PC-9 (cell line): ENCODE data around the gene VPS39. TPM values are rescaled to one million over a fixed set of nuclear protein-coding genes. Genes with fewer than 3 reads are reported as not detected.

Source experiments
- BruUV-seq: library from RNA; stranded (reverse); fragments of 400-500 nt; replicated peaks from 2 replicates; lab custom pipeline; 2021; lab: Mats Ljungman, UMichigan
- CTCF ChIA-PET: fragments of 300-600 bp; sonication (Branson Sonifier 250); formaldehyde crosslinking; loops from one replicate; lab custom pipeline; 2022; ENCODE audit warnings: antibody characterized with exemption; lab: Charles Lee
- POLR2A ChIA-PET: fragments of 300-600 bp; sonication (Branson Sonifier 250); formaldehyde crosslinking; loops from one replicate; lab custom pipeline; 2022; ENCODE audit warnings: antibody characterized with exemption; ENCODE audit not compliant: unreplicated experiment; lab: Charles Lee
- DNase-seq, 2 experiments: peaks; one replicate each; pipeline versions ENCODE4 v3.0.0 to v3.0.0-alpha.2; 2015 to 2022; ENCODE audit warnings: mixed read lengths in 1 of 2
- H2AFZ ChIP-seq: fragments of 200-600 bp; sonication (generic); 2 replicates; pipeline ENCODE4 v1.8.1; 2017; ENCODE audit warnings: antibody characterized with exemption
- H3F3A ChIP-seq: fragments of 200-600 bp; sonication (generic); 2 replicates; pipeline ENCODE4 v1.8.1; 2017; ENCODE audit warnings: antibody characterized with exemption, mild to moderate bottlenecking, low read depth; ENCODE audit not compliant: insufficient read depth
- H3K27ac ChIP-seq: fragments of 200-600 bp; sonication (generic); 2 replicates; pipeline ENCODE4 v1.6.1; 2016; ENCODE audit warnings: mixed run types
- H3K27me3 ChIP-seq: fragments of 200-600 bp; sonication (generic); 2 replicates; pipeline ENCODE4 v1.6.1; 2016; ENCODE audit warnings: low read depth, mixed run types; ENCODE audit not compliant: insufficient read depth
- H3K36me3 ChIP-seq: fragments of 200-600 bp; sonication (generic); 2 replicates; pipeline ENCODE4 v1.6.1; 2016; ENCODE audit warnings: low read depth, mixed run types
- H3K4me1 ChIP-seq: fragments of 200-600 bp; sonication (generic); replicated peaks from 2 replicates; pipeline ENCODE4 v1.6.1; 2016; ENCODE audit warnings: mixed run types; ENCODE audit not compliant: insufficient read depth
- H3K4me2 ChIP-seq: fragments of 200-600 bp; sonication (generic); 2 replicates; pipeline ENCODE4 v1.6.1; 2017; ENCODE audit warnings: mixed run types
- H3K4me3 ChIP-seq: fragments of 200-600 bp; sonication (generic); 2 replicates; pipeline ENCODE4 v1.6.1; 2016; ENCODE audit warnings: mixed run types
- H3K79me2 ChIP-seq: fragments of 200-600 bp; sonication (generic); 2 replicates; pipeline ENCODE4 v1.6.1; 2017; ENCODE audit warnings: low read depth, mixed run types
- H3K9me2 ChIP-seq: fragments of 200-600 bp; sonication (generic); 2 replicates; pipeline ENCODE4 v1.8.1; 2017; ENCODE audit warnings: mild to moderate bottlenecking; ENCODE audit not compliant: insufficient read depth
- H3K9me3 ChIP-seq: fragments of 200-600 bp; sonication (generic); 2 replicates; pipeline ENCODE4 v1.8.1; 2016; ENCODE audit warnings: low read depth; ENCODE audit not compliant: insufficient read depth
- H4K20me1 ChIP-seq: fragments of 200-600 bp; sonication (generic); 2 replicates; pipeline ENCODE4 v1.8.1; 2017; ENCODE audit not compliant: insufficient read depth
- EZH2 ChIP-seq: fragments of 200-600 bp; sonication (generic); IDR thresholded peaks from 2 replicates; pipeline ENCODE4 v1.8.0; 2017; ENCODE audit warnings: antibody characterized with exemption, low read depth
- intact Hi-C: fragments of 100-400 bp; cut with micrococcal nuclease; formaldehyde crosslinking; loops from one replicate; pipeline ENCODE4 v1.10.0; 2022; ENCODE audit not compliant: unreplicated experiment
- total RNA-seq: library from RNA; stranded (reverse); gene quantifications from 2 replicates; pipeline ENCODE4 v1.2.3, GENCODE V29; 2021
- TF ChIP-seq, protein P1 (sequence below): fragments of 200-600 bp; sonication (generic); conservative IDR thresholded peaks from 2 replicates; pipeline ENCODE4 v1.6.1; 2017; ENCODE audit warnings: mixed run types, antibody characterized with exemption, mild to moderate bottlenecking, moderate library complexity

Gene VPS39
- total RNA-seq, 1 experiment from 2014 or later, result 57.6 TPM

- Histone ChIP-seq H3K27ac (no peak overlapping the region), H4K20me1 (no peaks in the 10 kb centered on the region), H2AFZ (no peak overlapping the region), H3K9me3 (no peaks in the 10 kb centered on the region), H3K27me3 (no peaks in the 10 kb centered on the region), H3K9me2 (no peaks in the 10 kb centered on the region), H3K79me2 (no peaks in the 10 kb centered on the region), H3F3A (no peaks in the 10 kb centered on the region), H3K4me2 (no peak overlapping the region), H3K4me1 (no peaks in the 10 kb centered on the region), H3K4me3 (no peak overlapping the region), H3K36me3 (no peaks in the 10 kb centered on the region)
- CTCF ChIA-PET, result no interaction called here
- POLR2A ChIA-PET, result interaction anchor here (0.6 kb wide), 1 partner anchor 1317 kb away, joined by 4 read pairs; the partner anchor contains the start of genes DNAJC17 and ZFYVE19
- no TSS peak for BruUV-seq
- TF ChIP-seq, protein P1, sequence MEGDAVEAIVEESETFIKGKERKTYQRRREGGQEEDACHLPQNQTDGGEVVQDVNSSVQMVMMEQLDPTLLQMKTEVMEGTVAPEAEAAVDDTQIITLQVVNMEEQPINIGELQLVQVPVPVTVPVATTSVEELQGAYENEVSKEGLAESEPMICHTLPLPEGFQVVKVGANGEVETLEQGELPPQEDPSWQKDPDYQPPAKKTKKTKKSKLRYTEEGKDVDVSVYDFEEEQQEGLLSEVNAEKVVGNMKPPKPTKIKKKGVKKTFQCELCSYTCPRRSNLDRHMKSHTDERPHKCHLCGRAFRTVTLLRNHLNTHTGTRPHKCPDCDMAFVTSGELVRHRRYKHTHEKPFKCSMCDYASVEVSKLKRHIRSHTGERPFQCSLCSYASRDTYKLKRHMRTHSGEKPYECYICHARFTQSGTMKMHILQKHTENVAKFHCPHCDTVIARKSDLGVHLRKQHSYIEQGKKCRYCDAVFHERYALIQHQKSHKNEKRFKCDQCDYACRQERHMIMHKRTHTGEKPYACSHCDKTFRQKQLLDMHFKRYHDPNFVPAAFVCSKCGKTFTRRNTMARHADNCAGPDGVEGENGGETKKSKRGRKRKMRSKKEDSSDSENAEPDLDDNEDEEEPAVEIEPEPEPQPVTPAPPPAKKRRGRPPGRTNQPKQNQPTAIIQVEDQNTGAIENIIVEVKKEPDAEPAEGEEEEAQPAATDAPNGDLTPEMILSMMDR, result no peak
- TF ChIP-seq EZH2, result no peak
- no peak for DNase-seq
- intact Hi-C loops, result no loop called here
Measured at GRCh38 chr15:42123546-42123945, 84.6 kb downstream of the VPS39 start.

GRCh38 chr15:42121682-42122081 is 86.4 kb downstream of the VPS39 start:
- Histone ChIP-seq H3K4me1 (no peaks in the 10 kb centered on the region), H2AFZ (no peak overlapping the region), H3K79me2 (no peaks in the 10 kb centered on the region), H3K27me3 (no peaks in the 10 kb centered on the region), H3K36me3 (no peaks in the 10 kb centered on the region), H3K27ac (no peak overlapping the region), H3K9me2 (no peaks in the 10 kb centered on the region), H3K4me2 (no peak overlapping the region), H3K4me3 (no peak overlapping the region), H4K20me1 (no peaks in the 10 kb centered on the region), H3K9me3 (no peaks in the 10 kb centered on the region), H3F3A (no peaks in the 10 kb centered on the region)
- ChIA-PET POLR2A (no interaction called here), CTCF (no interaction called here)
- no peak for DNase-seq
- TF ChIP-seq EZH2, result no peak
- TF ChIP-seq, protein P1, result no peak
- intact Hi-C loops, result no loop called here
- BruUV-seq, result no TSS peak

GRCh38 chr15:42121021-42121420 is 87.1 kb downstream of the VPS39 start:
- H3K27me3 ChIP-seq, result no peaks in the 10 kb centered on the region
- H3K79me2 ChIP-seq, result no peaks in the 10 kb centered on the region
- BruUV-seq, result no TSS peak
- H3K9me2 ChIP-seq, result no peaks in the 10 kb centered on the region
- no peak overlapping the region for H3K27ac ChIP-seq
- no peak for DNase-seq
- ChIA-PET POLR2A (no interaction called here), CTCF (no interaction called here)
- no peak for TF ChIP-seq EZH2
- TF ChIP-seq, protein P1, result no peak
- no peaks in the 10 kb centered on the region for H3K9me3 ChIP-seq
- H3K36me3 ChIP-seq, result no peaks in the 10 kb centered on the region
- H3K4me3 ChIP-seq, result no peak overlapping the region
- intact Hi-C loops, result no loop called here
- H2AFZ ChIP-seq, result no peak overlapping the region
- no peaks in the 10 kb centered on the region for H3F3A ChIP-seq
- H3K4me2 ChIP-seq, result no peak overlapping the region
- no peaks in the 10 kb centered on the region for H3K4me1 ChIP-seq
- H4K20me1 ChIP-seq, result no peaks in the 10 kb centered on the region
